SU-DHL-6 (cell line): ENCODE results near the gene PIGH.

Experiments used
- CTCF ChIP-seq: fragments of 200-600 bp; sonication (generic); IDR thresholded peaks from one replicate; pipeline ENCODE4 v1.5.1; 2017; ENCODE audit warnings: antibody characterized with exemption, mild to moderate bottlenecking, low read length, moderate library complexity; ENCODE audit not compliant: insufficient read depth, poor library complexity, severe bottlenecking
- EZH2phosphoT487 ChIP-seq: fragments of 200-600 bp; sonication (generic), shearing (Covaris generic); conservative IDR thresholded peaks from 2 replicates; pipeline ENCODE4 v1.6.1; 2018; ENCODE audit warnings: mild to moderate bottlenecking, antibody characterized with exemption, low read length, moderate library complexity, mixed read lengths

DNA sequence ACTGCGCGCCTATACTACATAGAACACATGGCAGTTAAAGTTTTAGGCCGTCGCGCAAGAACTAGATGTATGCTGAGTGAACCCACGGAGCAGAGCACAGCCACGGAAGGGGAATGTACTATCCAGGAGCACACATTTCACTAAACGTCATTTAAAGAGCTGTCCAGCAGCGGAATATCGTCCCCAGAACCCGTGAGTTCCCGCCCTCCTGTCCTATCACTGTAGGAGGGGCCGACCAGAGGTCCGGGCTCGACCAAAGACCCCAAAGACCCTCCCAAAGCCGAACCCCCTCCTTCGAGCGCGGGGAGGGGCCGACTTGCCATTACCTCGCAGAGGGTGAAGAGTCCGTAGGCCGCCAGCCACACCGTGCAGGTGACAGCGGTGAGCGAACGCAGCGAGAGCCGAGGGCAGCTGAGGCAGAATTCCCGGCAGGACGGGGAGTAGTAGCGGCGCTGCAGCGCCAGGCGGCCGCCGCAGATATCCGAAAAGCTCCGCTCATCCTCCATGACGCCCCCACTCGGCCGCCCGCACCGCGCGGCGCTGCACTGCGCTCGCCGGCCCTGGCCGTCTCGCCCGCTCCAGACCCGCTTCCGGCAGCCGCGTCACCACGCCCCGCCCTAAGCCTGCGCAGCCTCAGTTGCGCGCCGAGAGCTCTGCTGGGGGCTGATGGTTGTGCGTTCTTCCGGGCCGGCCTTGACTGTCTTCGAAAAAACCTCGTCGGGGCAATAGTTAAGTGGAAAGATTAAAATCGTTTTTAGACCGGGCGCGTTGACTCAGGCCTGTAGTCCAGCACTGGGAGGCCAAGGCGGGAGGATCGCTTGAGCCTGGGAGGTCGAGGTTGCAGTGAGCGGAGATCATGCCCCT lies at the start of gene PIGH:
- TF ChIP-seq CTCF: peak; percentile 47
- TF ChIP-seq EZH2phosphoT487: no peak
